ENCODE measurements around the gene PSMB2. TPM values are rescaled to one million over a fixed set of nuclear protein-coding genes. Genes with fewer than 3 reads are reported as not detected.

The PSMB2 gene
- total RNA-seq, 4 donors from 2014 or later = 34.8 to 53.9 (median 52.5) TPM

DNA sequence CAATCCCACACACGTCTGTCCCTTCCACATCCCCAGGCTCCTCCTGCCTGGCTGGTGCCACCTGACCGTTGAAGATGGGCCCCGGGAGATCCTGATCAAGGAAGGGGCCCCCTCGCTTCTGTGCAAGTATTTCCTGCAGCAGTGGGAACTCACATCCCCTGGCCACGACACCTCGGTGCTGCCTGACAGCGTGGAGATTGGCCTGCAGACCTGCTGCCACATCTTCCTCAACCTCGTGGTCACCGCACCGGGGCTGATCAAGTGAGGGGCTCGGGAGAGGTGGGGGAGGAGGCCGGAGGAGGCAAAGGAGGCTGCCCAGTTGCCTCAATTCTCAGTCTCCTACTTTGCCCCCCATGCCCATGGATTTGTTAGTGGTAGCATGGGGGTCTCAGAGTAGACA lies 78.2 kb downstream of the PSMB2 start:
- whole genome bisulfite sequencing = 57% methylated on average over 9 of the region's 12 CpGs
- Histone ChIP-seq H3K27ac (no peak overlapping the region), H3K36me3 (peaks cover 28% of the 10 kb centered on the region), H3K27me3 (no peaks in the 10 kb centered on the region), H3K4me3 (no peak overlapping the region), H3K4me1 (peaks cover 41% of the 10 kb centered on the region), H3K9me3 (no peaks in the 10 kb centered on the region)
- no peak for TF ChIP-seq EP300 (IDR thresholded peaks at IDR 0.05)
- TF ChIP-seq, protein P1, sequence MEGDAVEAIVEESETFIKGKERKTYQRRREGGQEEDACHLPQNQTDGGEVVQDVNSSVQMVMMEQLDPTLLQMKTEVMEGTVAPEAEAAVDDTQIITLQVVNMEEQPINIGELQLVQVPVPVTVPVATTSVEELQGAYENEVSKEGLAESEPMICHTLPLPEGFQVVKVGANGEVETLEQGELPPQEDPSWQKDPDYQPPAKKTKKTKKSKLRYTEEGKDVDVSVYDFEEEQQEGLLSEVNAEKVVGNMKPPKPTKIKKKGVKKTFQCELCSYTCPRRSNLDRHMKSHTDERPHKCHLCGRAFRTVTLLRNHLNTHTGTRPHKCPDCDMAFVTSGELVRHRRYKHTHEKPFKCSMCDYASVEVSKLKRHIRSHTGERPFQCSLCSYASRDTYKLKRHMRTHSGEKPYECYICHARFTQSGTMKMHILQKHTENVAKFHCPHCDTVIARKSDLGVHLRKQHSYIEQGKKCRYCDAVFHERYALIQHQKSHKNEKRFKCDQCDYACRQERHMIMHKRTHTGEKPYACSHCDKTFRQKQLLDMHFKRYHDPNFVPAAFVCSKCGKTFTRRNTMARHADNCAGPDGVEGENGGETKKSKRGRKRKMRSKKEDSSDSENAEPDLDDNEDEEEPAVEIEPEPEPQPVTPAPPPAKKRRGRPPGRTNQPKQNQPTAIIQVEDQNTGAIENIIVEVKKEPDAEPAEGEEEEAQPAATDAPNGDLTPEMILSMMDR (IDR thresholded peaks at IDR 0.05) = no peak
- TF ChIP-seq POLR2AphosphoS5 (IDR thresholded peaks at IDR 0.05) = no peak
- no peak for TF ChIP-seq POLR2A (IDR thresholded peaks at IDR 0.05)
- peak; percentile 46 to 72 for DNase-seq (ENCODE audit: low spot score in 2 of 2)

- TF ChIP-seq POLR2AphosphoS5 (IDR thresholded peaks at IDR 0.05) (no peak), POLR2A (IDR thresholded peaks at IDR 0.05) (no peak), EP300 (IDR thresholded peaks at IDR 0.05) (no peak)
- TF ChIP-seq, protein P1 (IDR thresholded peaks at IDR 0.05) = no peak
- Histone ChIP-seq H3K27ac (no peak overlapping the region), H3K27me3 (no peaks in the 10 kb centered on the region), H3K9me3 (no peaks in the 10 kb centered on the region), H3K36me3 (peaks cover 28% of the 10 kb centered on the region), H3K4me1 (peaks cover 45% of the 10 kb centered on the region), H3K4me3 (no peak overlapping the region)
- 93% methylated on average over 3 of the region's 15 CpGs for WGBS
- DNase-seq (ENCODE audit: low spot score in 2 of 2) = peak in 1 of 2 donors; percentile 50
These were observed 79.2 kb downstream of the PSMB2 start for GRCh38 chr1:35561972-35562680.

GRCh38 chr1:35561297-35561971 lies 79.9 kb downstream of the PSMB2 start:
- WGBS = 63% methylated on average over 11 of the region's 11 CpGs
- DNase-seq (ENCODE audit: low spot score in 2 of 2) = peak in 1 of 2 donors; percentile 31
- Histone ChIP-seq H3K27me3 (no peaks in the 10 kb centered on the region), H3K4me3 (peak overlapping the region; percentile 22), H3K4me1 (peaks cover 49% of the 10 kb centered on the region), H3K27ac (no peak overlapping the region), H3K9me3 (no peaks in the 10 kb centered on the region), H3K36me3 (peaks cover 28% of the 10 kb centered on the region)
- TF ChIP-seq EP300 (IDR thresholded peaks at IDR 0.05) (no peak), POLR2AphosphoS5 (IDR thresholded peaks at IDR 0.05) (no peak)
- TF ChIP-seq, protein P1 (IDR thresholded peaks at IDR 0.05) = no peak

- Histone ChIP-seq H3K27me3 (no peaks in the 10 kb centered on the region), H3K27ac (no peak overlapping the region), H3K4me3 (peak overlapping the region; percentile 22), H3K4me1 (peaks cover 58% of the 10 kb centered on the region), H3K9me3 (no peaks in the 10 kb centered on the region), H3K36me3 (peaks cover 28% of the 10 kb centered on the region)
- TF ChIP-seq POLR2AphosphoS5 (IDR thresholded peaks at IDR 0.05) (peak in 1 of 3 donors; percentile 51), POLR2A (IDR thresholded peaks at IDR 0.05) (no peak), EP300 (IDR thresholded peaks at IDR 0.05) (no peak)
- TF ChIP-seq, protein P1 (IDR thresholded peaks at IDR 0.05) = no peak
- 65% methylated on average over 11 of the region's 44 CpGs for WGBS
- DNase-seq (ENCODE audit: low spot score in 2 of 2) = peak; percentile 60 to 79
These were observed 80.8 kb downstream of the PSMB2 start for GRCh38 chr1:35560256-35561225.
